Muscle layer of duodenum (tissue), 2 donors: ENCODE results near the gene ACLY.

ENCODE experiments used
- H3K27ac ChIP-seq: one replicate; pipeline ENCODE4 v1.7.0; 2013; ENCODE audit warnings: mild to moderate bottlenecking, low read length
- H3K27me3 ChIP-seq: one replicate; pipeline ENCODE4 v1.7.0; 2013; ENCODE audit warnings: low read depth, mild to moderate bottlenecking, control low read depth, low read length
- H3K36me3 ChIP-seq, 2 donors: one replicate each; pipeline ENCODE4 v1.7.0; 2013; ENCODE audit warnings: low read length in 2 of 2, control low read depth in 1 of 2, mild to moderate bottlenecking in 1 of 2; ENCODE audit not compliant: insufficient read depth in 2 of 2, control insufficient read depth in 1 of 2
- H3K4me1 ChIP-seq, 2 donors: one replicate each; pipeline ENCODE4 v1.7.0; 2013; ENCODE audit warnings: low read length in 2 of 2, mild to moderate bottlenecking in 2 of 2, control low read depth in 1 of 2, moderate library complexity in 1 of 2; ENCODE audit not compliant: insufficient read depth in 2 of 2, control insufficient read depth in 1 of 2
- H3K4me3 ChIP-seq, 2 donors: one replicate each; pipeline ENCODE4 v1.7.0; 2013; ENCODE audit warnings: low read length in 2 of 2, low read depth in 1 of 2, mild to moderate bottlenecking in 1 of 2
- H3K9me3 ChIP-seq, 2 donors: one replicate each; pipeline ENCODE4 v1.7.0; 2013; ENCODE audit warnings: low read length in 2 of 2, control low read depth in 1 of 2, mild to moderate bottlenecking in 1 of 2; ENCODE audit not compliant: control insufficient read depth in 1 of 2
- donor health status: healthy.

ACLY gene

DNA sequence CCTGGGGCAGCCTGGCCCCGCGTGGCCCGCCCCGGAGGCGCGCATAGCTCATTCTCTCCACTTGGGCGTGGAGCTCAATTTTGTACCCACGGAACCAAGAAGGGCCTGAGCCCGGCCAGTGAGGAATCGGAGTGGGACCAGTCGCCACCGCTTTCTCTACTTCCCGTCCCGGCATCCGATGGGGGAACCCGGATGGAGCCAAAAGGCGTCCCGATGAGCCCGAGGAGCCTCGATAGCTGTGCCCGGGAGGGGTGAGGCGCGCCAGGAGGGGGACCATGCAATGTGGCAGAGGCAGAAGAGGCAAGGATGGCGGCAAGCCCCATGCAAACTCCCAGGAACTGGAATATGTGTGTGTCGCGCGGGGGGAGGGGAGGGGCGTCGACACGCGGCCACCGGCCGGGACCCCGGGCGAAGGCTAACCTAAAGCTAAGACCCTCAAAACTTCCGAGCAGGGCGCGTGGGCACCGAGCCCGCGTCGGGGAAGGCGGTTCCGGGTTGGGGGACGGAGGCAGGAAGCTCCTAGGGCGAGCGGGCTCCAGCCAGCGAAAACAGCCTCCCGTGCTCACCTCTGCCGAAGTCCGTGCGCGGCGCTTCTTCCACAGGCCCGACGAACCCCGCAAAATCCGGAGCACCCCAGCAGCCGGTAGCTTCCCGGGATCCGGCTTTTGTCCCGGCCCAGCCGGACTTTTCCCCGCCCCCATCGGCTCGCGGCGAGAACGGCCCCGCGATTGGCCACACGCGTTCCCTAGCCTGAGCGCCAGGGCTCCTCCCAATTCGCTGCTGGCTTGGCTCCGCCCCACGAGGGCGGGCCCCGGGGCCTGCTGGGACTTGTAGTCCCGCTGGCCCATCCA is at the start of gene ACLY:
TSS of gene ACLY (minus strand) at position 638 of the 851 bp plus-strand sequence. CDS start 5,078 bp downstream, outside the sequence.
- Histone ChIP-seq H3K27ac (peak within 1 kb of the TSS; percentile 84), H3K27me3 (no peaks in the 10 kb centered on the region), H3K36me3 (peaks cover under 1 to 1% of the 10 kb centered on the region in 2 donors), H3K9me3 (no peaks in the 10 kb centered on the region), H3K4me3 (peak within 1 kb of the TSS; percentile 84 to 92), H3K4me1 (peaks cover 11 to 23% of the 10 kb centered on the region in 2 donors)

DNA sequence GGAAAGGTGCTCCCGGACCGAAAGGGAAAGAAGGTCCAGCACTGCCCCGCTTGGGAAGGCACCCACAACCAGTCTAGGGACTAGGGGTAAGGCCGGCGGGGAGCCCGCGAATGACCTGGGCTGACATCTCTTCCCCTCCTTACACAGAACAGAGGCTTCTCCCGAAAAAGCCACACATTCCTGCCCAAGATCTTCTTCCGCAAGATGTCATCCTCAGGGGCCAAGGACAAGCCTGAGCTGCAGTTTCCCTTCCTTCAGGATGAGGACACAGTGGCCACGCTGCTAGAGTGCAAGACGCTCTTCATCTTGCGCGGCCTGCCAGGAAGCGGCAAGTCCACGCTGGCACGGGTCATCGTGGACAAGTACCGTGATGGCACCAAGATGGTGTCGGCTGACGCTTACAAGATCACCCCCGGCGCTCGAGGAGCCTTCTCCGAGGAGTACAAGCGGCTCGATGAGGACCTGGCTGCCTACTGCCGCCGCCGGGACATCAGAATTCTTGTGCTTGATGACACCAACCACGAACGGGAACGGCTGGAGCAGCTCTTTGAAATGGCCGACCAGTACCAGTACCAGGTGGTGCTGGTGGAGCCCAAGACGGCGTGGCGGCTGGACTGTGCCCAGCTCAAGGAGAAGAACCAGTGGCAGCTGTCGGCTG is 49.3 kb upstream of the ACLY start:
- Histone ChIP-seq H3K9me3 (no peaks in the 10 kb centered on the region), H3K27ac (no peak overlapping the region), H3K27me3 (no peaks in the 10 kb centered on the region), H3K36me3 (peaks cover 27 to 29% of the 10 kb centered on the region in 2 donors), H3K4me3 (peak overlapping the region; percentile 75 to 90), H3K4me1 (peaks cover 13 to 34% of the 10 kb centered on the region in 2 donors)

- Histone ChIP-seq H3K4me1 (peaks cover 13 to 34% of the 10 kb centered on the region in 2 donors), H3K9me3 (no peaks in the 10 kb centered on the region), H3K27me3 (no peaks in the 10 kb centered on the region), H3K4me3 (peak overlapping the region; percentile 75 to 90), H3K36me3 (peaks cover 20 to 22% of the 10 kb centered on the region in 2 donors), H3K27ac (peak overlapping the region; percentile 60)
Measured at GRCh38 chr17:41967141-41967920, 48.6 kb upstream of the ACLY start.

DNA sequence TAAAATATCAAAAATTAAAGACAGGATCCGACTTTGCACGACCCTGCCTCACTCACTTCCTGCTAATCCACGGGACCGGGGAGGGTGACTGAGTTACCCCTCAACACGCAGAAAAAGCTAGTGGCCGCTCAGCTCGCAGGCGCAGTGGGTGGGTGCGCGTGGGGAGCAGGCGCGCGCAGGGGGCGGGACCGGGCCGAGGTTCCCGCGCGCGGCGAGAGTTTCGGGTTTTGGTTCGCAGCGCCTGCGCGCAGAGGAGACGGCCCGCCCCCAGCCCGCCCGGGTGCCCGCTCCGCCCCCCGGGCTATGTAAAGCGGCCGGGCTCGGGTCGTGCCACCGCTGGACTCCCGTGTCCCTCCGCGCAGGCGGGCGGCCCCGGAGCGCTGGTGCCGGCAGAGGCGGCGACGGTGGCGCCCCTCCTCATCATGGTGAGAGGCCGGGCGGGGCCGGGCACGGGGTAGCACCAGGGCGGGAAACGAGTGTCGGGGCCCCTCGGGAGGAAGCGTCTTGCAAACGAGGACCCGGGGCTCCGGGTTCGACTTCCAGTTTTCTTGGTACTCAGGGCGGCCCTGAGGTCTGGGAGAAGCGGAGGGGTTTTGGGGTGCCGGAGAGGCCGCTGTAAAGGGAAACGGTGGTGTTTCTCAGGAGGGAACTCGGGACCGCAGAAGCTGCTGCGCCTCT is 47.9 kb upstream of the ACLY start, which contains the start of gene CNP:
TSS of gene CNP (plus strand) at position 333 of the 678 bp plus-strand sequence. CDS start at position 423, 90 bp downstream.
- H3K4me3 ChIP-seq, result peak within 1 kb of the TSS; percentile 83 to 90
- H3K4me1 ChIP-seq, result peaks cover 13 to 34% of the 10 kb centered on the region in 2 donors
- no peaks in the 10 kb centered on the region for H3K27me3 ChIP-seq
- H3K36me3 ChIP-seq, result peaks cover 13 to 16% of the 10 kb centered on the region in 2 donors
- H3K9me3 ChIP-seq, result no peaks in the 10 kb centered on the region
- peak within 1 kb of the TSS; percentile 78 for H3K27ac ChIP-seq

- peaks cover 12% of the 10 kb centered on the region in 2 donors for H3K36me3 ChIP-seq
- no peaks in the 10 kb centered on the region for H3K27me3 ChIP-seq
- H3K9me3 ChIP-seq, result no peaks in the 10 kb centered on the region
- peak overlapping the region; percentile 83 to 90 for H3K4me3 ChIP-seq
- peak overlapping the region; percentile 78 for H3K27ac ChIP-seq
- peaks cover 13 to 34% of the 10 kb centered on the region in 2 donors for H3K4me1 ChIP-seq
Measured at GRCh38 chr17:41965694-41966462, 47.1 kb upstream of the ACLY start.

- H3K4me3 ChIP-seq, result no peak overlapping the region
- H3K9me3 ChIP-seq, result no peaks in the 10 kb centered on the region
- H3K4me1 ChIP-seq, result peaks cover 12 to 25% of the 10 kb centered on the region in 2 donors
- no peaks in the 10 kb centered on the region for H3K36me3 ChIP-seq
- H3K27me3 ChIP-seq, result no peaks in the 10 kb centered on the region
- no peak overlapping the region for H3K27ac ChIP-seq
Measured at GRCh38 chr17:41962768-41963434, 44.1 kb upstream of the ACLY start.

GRCh38 chr17:41962111-41962510 is 43.4 kb upstream of the ACLY start:
- Histone ChIP-seq H3K4me1 (peaks cover 8 to 18% of the 10 kb centered on the region in 2 donors), H3K27ac (no peak overlapping the region), H3K27me3 (no peaks in the 10 kb centered on the region), H3K9me3 (no peaks in the 10 kb centered on the region), H3K36me3 (no peaks in the 10 kb centered on the region), H3K4me3 (no peak overlapping the region)

DNA sequence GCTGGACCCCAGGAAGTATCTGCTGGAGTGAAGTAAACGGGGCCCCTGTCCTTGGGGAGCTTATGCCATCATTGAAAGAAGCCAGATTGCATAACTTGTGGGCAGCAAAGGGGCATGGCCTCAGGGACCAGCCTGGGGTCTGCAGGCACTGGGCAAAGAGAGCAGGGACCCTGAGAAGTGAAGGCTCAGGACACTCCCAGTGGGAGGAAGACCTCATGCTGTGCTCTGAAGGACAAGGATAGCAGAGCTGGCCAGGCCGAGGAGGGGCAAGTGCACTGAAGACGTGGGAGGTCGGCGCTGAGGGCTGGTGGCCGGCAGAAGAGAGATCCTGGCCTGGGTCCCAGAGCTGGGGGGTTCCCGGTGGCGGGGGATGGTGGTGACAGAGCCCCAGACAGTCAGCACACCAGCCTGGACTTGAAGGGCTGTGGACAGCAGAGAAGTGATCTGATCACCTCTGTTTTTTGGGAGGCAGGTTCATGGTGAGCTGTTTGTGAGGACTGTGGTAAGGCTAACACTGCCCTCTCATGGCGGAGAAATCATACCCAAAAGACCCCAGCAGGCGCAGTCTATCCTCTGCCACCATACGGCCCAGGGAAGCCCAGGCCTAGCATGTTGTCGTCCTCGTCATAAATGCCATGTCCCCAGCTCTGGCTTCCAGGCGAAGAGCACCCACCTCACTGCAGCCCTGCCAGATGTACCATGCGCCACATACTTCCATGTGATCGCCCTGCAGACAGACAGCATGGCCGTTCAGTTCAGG is 40.8 kb upstream of the ACLY start:
- no peak overlapping the region for H3K27ac ChIP-seq
- H3K4me3 ChIP-seq, result no peak overlapping the region
- H3K4me1 ChIP-seq, result peaks cover 0 to 7% of the 10 kb centered on the region in 2 donors

DNA sequence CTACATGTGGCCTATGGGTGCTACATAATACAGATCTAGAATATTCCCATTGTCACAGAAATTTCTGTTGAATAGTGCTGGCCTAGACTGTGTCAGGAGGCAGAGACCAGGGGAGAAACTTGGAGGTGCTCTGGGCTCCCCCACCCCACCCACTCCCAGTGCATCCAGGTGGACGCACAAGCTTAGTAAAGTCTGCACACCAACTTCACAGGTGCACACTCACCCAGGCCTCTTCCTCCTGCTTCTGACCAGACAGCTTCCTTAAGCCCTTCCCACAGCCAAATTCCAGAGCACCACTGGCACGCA is 40.2 kb upstream of the ACLY start:
- Histone ChIP-seq H3K27ac (no peak overlapping the region), H3K36me3 (no peaks in the 10 kb centered on the region), H3K27me3 (no peaks in the 10 kb centered on the region), H3K9me3 (no peaks in the 10 kb centered on the region), H3K4me1 (peaks cover 0 to 7% of the 10 kb centered on the region in 2 donors), H3K4me3 (no peak overlapping the region)

More for the DNA sequence above, 40.8 kb upstream of the ACLY start:
- no peaks in the 10 kb centered on the region for H3K9me3 ChIP-seq
- H3K36me3 ChIP-seq, result no peaks in the 10 kb centered on the region
- no peaks in the 10 kb centered on the region for H3K27me3 ChIP-seq
